ENCODE measurements around the gene ZNF235. TPM values are rescaled to one million over a fixed set of nuclear protein-coding genes. Genes with fewer than 3 reads are reported as not detected.
"Not testable (repeated sequence)": the region's sequence is repeated elsewhere in the genome, so short reads cannot be mapped to it uniquely, and the experiment has no call there.

The ZNF235 gene
- total RNA-seq, 3 donors from 2014 or later, result 4.6 to 16.0 (median 10.5) TPM

DNA sequence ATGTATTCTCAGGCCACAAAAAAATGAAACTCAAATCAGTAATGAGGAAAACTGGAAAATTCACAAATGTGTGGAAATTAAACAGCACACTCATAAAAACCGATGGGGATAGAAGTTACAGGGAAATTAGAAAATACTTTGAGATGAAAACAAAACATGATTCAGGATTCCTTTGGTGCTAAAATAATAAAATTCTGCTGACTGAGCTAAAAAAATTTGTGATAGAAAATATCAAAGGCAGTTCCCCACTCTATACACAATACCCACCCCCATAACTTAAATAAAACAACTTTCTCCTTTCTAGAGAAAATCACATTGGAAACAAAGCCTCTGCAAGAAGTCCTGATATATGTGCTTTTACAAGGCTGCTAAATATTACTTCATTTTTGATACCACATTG lies 46.7 kb downstream of the ZNF235 start:
- H3K9me3 ChIP-seq, result peaks cover 77 to 93% of the 10 kb centered on the region in 2 donors

GRCh38 chr19:44255705-44256411 lies 49.0 kb downstream of the ZNF235 start:
- intact Hi-C loops (cut with DNase I; ENCODE audit: low total_unique reads), result no loop called here
- Histone ChIP-seq H3K36me3 (no peaks in the 10 kb centered on the region), H3K4me3 (no peak overlapping the region), H3K4me1 (no peaks in the 10 kb centered on the region), H3K27ac (no peak overlapping the region), H3K27me3 (no peaks in the 10 kb centered on the region), H3K9me3 (peaks cover 78 to 95% of the 10 kb centered on the region in 2 donors)
- no peak for DNase-seq (ENCODE audit: low spot score in 2 of 2)
- TF ChIP-seq POLR2A (IDR thresholded peaks at IDR 0.05) (no peak), POLR2AphosphoS5 (IDR thresholded peaks at IDR 0.05) (no peak)
- TF ChIP-seq, protein P1, sequence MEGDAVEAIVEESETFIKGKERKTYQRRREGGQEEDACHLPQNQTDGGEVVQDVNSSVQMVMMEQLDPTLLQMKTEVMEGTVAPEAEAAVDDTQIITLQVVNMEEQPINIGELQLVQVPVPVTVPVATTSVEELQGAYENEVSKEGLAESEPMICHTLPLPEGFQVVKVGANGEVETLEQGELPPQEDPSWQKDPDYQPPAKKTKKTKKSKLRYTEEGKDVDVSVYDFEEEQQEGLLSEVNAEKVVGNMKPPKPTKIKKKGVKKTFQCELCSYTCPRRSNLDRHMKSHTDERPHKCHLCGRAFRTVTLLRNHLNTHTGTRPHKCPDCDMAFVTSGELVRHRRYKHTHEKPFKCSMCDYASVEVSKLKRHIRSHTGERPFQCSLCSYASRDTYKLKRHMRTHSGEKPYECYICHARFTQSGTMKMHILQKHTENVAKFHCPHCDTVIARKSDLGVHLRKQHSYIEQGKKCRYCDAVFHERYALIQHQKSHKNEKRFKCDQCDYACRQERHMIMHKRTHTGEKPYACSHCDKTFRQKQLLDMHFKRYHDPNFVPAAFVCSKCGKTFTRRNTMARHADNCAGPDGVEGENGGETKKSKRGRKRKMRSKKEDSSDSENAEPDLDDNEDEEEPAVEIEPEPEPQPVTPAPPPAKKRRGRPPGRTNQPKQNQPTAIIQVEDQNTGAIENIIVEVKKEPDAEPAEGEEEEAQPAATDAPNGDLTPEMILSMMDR (IDR thresholded peaks at IDR 0.05), result no peak

More for the DNA sequence above, 46.7 kb downstream of the ZNF235 start:
- Histone ChIP-seq H3K27me3 (no peaks in the 10 kb centered on the region), H3K4me1 (no peaks in the 10 kb centered on the region), H3K27ac (no peak overlapping the region), H3K36me3 (no peaks in the 10 kb centered on the region), H3K4me3 (no peak overlapping the region)
- intact Hi-C loops (cut with DNase I; ENCODE audit: low total_unique reads), result no loop called here
- TF ChIP-seq POLR2AphosphoS5 (IDR thresholded peaks at IDR 0.05) (no peak), POLR2A (IDR thresholded peaks at IDR 0.05) (no peak)
- TF ChIP-seq, protein P1 (IDR thresholded peaks at IDR 0.05), result no peak
- DNase-seq (ENCODE audit: low spot score in 2 of 2), result no peak

DNA sequence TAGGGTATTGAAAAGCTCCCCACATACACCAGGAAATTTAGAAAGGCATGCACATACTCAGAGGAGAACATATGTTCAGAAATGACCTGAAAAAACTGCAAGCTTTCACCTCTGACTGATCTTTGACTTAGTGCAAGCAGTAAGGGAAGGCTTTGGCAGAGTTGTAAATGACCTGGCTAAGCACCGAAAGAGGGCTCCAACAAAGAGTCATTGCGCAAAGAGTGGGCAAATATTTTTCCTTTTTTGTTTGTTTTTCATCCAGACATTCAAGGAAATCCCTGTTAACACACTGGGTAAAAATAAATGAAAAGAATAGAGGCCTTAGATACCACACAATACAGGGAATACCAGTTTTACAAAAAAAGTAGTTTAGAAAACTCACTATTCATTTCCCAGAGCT lies 50.3 kb downstream of the ZNF235 start:
- intact Hi-C loops (cut with DNase I; ENCODE audit: low total_unique reads), result no loop called here
- Histone ChIP-seq H3K4me3 (no peak overlapping the region), H3K4me1 (no peaks in the 10 kb centered on the region), H3K27ac (no peak overlapping the region), H3K27me3 (no peaks in the 10 kb centered on the region), H3K36me3 (no peaks in the 10 kb centered on the region), H3K9me3 (peaks cover 80 to 95% of the 10 kb centered on the region in 2 donors)
- no peak for DNase-seq (ENCODE audit: low spot score in 2 of 2)
- no peak for TF ChIP-seq POLR2AphosphoS5 (IDR thresholded peaks at IDR 0.05)

DNA sequence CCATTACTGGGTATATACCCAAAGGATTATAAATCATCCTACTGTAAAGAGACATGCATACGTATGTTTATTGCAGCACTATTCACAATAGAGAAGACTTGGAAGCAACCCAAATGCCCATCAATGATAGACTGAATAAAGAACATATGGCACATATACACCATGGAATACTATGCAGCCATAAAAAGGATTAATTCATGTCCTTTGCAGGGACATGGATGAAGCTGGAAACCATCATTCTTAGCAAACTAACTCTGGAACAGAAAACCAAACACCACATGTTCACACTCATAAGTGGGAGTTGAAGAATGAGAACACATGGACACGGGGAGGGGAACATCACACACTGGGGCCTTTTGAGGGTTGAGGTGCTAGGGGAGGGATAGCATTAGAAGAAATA lies 51.4 kb downstream of the ZNF235 start:
- H3K4me3 ChIP-seq; H3K27ac ChIP-seq; H3K4me1 ChIP-seq; H3K27me3 ChIP-seq; H3K36me3 ChIP-seq; DNase-seq (ENCODE audit: low spot score in 2 of 2); intact Hi-C loops (cut with DNase I; ENCODE audit: low total_unique reads): not testable (repeated sequence)
- peaks cover 89 to 98% of the 10 kb centered on the region in 2 donors for H3K9me3 ChIP-seq

GRCh38 chr19:44252332-44252731 lies 52.5 kb downstream of the ZNF235 start:
- H3K4me3 ChIP-seq; intact Hi-C loops (cut with DNase I; ENCODE audit: low total_unique reads); H3K27me3 ChIP-seq; H3K36me3 ChIP-seq; H3K4me1 ChIP-seq; H3K27ac ChIP-seq; DNase-seq (ENCODE audit: low spot score in 2 of 2): not testable (repeated sequence)
- H3K9me3 ChIP-seq, result peaks cover 93 to 100% of the 10 kb centered on the region in 2 donors

- no peak overlapping the region for H3K27ac ChIP-seq
- H3K27me3 ChIP-seq, result no peaks in the 10 kb centered on the region
- H3K9me3 ChIP-seq, result peaks cover 80 to 100% of the 10 kb centered on the region in 2 donors
- no peak for DNase-seq (ENCODE audit: low spot score in 2 of 2)
- H3K36me3 ChIP-seq, result peaks cover 39% of the 10 kb centered on the region
- no peaks in the 10 kb centered on the region for H3K4me1 ChIP-seq
- intact Hi-C loops (cut with DNase I; ENCODE audit: low total_unique reads), result no loop called here
- no peak overlapping the region for H3K4me3 ChIP-seq
- TF ChIP-seq POLR2AphosphoS5 (IDR thresholded peaks at IDR 0.05) (no peak), POLR2A (IDR thresholded peaks at IDR 0.05) (no peak)
- TF ChIP-seq, protein P1 (IDR thresholded peaks at IDR 0.05), result no peak
Observed at GRCh38 chr19:44236384-44236783, 68.4 kb downstream of the ZNF235 start.

Other genes with a start within 250 kb of the ZNF235 start
- 1 to 10 TPM; 1.1 to 4.2 (median 2.9) TPM for gene ZNF284, start 232.9 kb downstream of the ZNF235 start, total RNA-seq
- gene ZNF224, start 210.7 kb downstream of the ZNF235 start, total RNA-seq, result 10 to 100 TPM; 22.4 to 51.4 (median 30.8) TPM
- 1 to 10 TPM; 3.4 to 6.6 (median 4.6) TPM for gene ZNF225, start 191.6 kb downstream of the ZNF235 start, total RNA-seq
- gene ZNF234, start 163.5 kb downstream of the ZNF235 start, total RNA-seq, result 10 to 100 TPM in 1 of 3 donors, 1 to 10 TPM in 2; 6.4 to 11.3 (median 8.2) TPM
- gene ZNF226, start 139.9 kb downstream of the ZNF235 start, total RNA-seq, result 10 to 100 TPM; 14.4 to 34.2 (median 18.7) TPM
- 10 to 100 TPM in 2 of 3 donors, 1 to 10 TPM in 1; 8.2 to 33.2 (median 18.7) TPM for gene ZNF227, start 92.5 kb downstream of the ZNF235 start, total RNA-seq
- 1 to 10 TPM in 2 of 3 donors, under 1 TPM in 1; 0.32 to 2.5 (median 1.3) TPM for gene ZNF233, start 45.1 kb downstream of the ZNF235 start, total RNA-seq
- 10 to 100 TPM in 2 of 3 donors, 1 to 10 TPM in 1; 3.8 to 13.0 (median 10.5) TPM for gene ZNF112, start 51.7 kb upstream of the ZNF235 start, total RNA-seq
- 1 to 10 TPM; 1.6 to 7.3 (median 3.6) TPM for gene ZNF285, start 96.6 kb upstream of the ZNF235 start, total RNA-seq
- 10 to 100 TPM in 1 of 3 donors, 1 to 10 TPM in 2; 1.3 to 13.5 (median 3.6) TPM for gene ZNF229, start 143.4 kb upstream of the ZNF235 start, total RNA-seq
- gene ZNF180, start 195.5 kb upstream of the ZNF235 start, total RNA-seq, result 10 to 100 TPM in 1 of 3 donors, 1 to 10 TPM in 2; 9.0 to 28.5 (median 9.8) TPM
- under 1 TPM in 1 of 3 donors, not detected in 2; 0.33 TPM for gene CEACAM20, start 224.7 kb upstream of the ZNF235 start, total RNA-seq

Data from breast epithelium (tissue), 4 donors.